HG02981 (cell line): ENCODE data around the gene HDAC5.
"Not testable (repeated sequence)": the region's sequence is repeated elsewhere in the genome, so short reads cannot be mapped to it uniquely, and the experiment has no call there.

ENCODE experiments used
- ATAC-seq: cut with Tn5 transposase; IDR thresholded peaks from one replicate; pipeline ENCODE4 v1.9.1; 2021; ENCODE audit warnings: mild to moderate bottlenecking, moderate library complexity; ENCODE audit not compliant: unreplicated experiment

The HDAC5 gene

DNA sequence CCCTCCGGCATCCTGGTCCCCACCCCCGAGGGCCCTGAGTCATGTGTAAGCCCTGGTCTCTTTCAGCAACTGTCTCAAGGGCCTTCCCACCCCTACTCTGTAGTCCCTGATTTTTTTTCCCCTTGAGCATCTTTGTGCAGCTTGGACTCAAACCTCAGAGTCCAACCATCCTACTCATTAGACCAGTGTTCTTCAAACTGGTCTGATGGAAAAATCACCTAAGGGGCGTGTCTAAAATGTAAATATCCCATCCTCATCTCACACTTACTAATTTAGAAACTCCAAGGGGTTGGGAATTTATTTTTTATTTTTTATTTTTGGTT lies 52.3 kb downstream of the HDAC5 start:
- no peak for ATAC-seq

DNA sequence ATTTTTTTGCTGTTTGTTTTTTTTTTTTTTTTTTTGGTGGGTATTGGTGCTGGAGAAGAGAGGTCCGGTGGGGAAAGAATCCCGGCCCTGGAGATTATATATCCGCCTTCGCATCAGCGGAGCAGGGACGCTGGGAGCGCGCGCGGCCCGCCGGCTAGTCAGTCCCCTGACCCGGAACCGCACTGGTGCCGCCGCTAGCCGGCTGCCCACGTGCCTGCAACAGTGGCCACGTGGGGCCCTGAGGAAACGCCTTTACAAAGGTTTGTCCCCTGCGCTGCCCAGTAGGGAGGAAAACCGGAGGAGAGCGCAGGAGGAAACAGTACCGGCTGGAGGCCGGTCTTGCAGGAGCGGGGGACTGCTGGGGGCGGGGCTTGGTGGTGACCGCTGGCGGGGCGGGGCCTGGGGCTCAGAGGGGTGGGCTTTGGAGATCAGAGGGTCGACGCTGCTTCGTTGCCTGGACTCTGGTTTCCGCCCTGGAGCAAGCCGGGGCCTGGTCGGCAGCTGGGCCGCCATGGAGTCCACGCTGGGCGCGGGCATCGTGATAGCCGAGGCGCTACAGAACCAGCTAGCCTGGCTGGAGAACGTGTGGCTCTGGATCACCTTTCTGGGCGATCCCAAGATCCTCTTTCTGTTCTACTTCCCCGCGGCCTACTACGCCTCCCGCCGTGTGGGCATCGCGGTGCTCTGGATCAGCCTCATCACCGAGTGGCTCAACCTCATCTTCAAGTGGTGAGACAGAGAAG lies 52.8 kb downstream of the HDAC5 start, which contains the start of gene G6PC3:
G6PC3 (plus strand) TSS at position 281 of the 743 bp plus-strand sequence; CDS start at position 512, 231 bp downstream.
- peak; percentile 61 for ATAC-seq

DNA sequence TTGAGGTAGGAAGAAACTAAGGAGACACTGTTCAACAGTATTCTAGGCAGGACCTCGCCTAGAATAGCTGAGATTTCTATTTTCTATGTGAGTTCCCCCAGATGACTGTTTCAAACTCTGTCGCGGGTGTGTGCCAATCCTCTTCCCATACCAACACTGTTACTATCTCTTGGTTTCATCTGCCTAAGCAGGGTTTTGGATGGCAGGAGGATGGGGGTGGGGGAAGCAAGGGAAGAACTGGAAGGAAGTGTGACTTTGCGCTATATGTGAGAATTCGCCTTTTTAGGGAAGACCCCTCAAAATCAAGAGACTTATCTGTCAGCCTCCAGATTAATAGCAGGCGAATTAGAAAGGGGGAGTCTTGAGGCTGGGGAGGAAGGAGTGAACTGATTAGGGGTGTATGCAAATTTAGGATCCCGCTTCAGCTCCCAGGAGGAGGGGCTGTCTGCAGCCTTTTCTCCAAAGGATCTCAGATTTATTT lies 53.4 kb downstream of the HDAC5 start:
- no peak for ATAC-seq

DNA sequence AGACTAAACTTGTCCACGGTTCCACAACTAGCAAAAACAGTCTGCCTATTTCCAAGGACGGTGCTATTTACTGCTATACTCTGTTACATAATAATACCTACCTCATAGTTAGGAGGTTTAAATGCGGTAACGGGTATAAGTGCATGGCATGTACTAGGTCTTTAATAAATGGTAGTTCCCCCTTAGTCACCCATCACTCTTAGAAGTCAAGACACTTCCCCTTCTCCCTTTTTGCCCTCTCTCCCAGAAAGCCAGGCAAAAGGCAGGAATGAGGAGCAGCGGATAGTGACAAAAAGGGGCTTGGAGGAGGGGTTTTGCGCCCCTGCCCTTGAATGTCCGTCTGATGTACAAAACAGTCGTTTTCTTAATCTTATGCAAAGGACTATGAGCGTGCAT lies 55.9 kb downstream of the HDAC5 start:
- ATAC-seq, result no peak

DNA sequence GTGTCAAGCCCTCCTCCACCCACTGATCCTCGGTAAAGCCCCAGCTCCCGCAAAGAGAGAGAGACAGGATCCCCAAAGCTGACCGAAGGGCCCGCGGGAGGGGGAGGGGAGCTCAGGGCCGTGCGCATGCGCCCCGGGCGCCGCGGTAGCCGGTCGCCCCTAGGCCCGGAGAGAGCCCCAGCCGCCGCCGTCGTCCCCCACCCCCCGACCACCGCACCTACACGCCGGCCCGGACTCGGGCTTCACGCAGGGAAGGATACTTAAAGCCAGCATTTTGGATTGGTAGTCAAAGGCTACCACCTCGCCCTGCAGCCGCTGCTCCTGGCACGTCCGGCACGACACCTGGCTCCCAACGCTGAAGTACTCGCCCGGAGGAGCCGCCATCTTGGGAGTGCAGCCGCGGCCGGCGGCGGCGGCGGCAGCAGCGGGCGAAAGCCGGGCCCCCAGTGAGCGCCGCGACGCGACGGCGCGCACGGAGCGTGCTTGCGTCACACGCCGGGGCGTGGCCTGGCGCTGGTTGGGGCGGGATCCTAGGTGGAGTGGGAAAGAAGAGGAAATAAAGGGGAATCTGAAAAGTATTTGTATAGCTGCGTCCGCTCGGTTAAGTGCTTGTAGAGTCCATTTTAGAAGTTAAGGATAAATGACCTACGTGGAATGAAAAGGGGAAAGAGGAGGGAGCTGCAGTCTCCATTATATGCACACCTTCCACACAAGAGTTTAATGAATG lies 57.1 kb downstream of the HDAC5 start, which contains the start of gene LSM12:
LSM12 (minus strand) TSS at position 468 of the 727 bp plus-strand sequence; CDS start at position 384, 84 bp downstream.
- ATAC-seq, result peak; percentile 65

DNA sequence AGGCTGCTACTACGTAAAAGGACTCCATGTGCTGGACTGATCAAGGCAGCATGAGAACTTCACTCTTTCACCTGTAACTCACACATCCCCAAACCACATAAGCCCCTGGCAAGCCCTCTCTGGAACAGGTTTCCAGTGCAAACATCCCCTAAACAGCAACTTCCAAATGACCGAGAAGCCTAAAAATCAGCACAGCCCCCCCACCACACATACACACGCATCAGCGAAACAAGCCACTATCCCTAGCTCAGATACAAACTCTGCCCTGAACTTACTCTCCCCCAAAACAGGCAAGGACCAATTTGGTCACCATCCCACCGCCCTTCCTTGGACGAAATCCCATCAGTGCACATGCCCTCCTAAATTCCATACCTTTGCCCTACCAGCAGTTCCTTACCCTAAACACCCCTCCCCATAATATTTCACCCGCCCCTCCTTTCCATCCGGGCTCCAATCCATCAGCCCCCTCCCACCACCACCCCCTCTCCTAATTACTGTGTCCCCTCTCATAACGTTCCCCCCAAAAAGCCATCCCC lies 57.7 kb downstream of the HDAC5 start:
- ATAC-seq, result no peak

DNA sequence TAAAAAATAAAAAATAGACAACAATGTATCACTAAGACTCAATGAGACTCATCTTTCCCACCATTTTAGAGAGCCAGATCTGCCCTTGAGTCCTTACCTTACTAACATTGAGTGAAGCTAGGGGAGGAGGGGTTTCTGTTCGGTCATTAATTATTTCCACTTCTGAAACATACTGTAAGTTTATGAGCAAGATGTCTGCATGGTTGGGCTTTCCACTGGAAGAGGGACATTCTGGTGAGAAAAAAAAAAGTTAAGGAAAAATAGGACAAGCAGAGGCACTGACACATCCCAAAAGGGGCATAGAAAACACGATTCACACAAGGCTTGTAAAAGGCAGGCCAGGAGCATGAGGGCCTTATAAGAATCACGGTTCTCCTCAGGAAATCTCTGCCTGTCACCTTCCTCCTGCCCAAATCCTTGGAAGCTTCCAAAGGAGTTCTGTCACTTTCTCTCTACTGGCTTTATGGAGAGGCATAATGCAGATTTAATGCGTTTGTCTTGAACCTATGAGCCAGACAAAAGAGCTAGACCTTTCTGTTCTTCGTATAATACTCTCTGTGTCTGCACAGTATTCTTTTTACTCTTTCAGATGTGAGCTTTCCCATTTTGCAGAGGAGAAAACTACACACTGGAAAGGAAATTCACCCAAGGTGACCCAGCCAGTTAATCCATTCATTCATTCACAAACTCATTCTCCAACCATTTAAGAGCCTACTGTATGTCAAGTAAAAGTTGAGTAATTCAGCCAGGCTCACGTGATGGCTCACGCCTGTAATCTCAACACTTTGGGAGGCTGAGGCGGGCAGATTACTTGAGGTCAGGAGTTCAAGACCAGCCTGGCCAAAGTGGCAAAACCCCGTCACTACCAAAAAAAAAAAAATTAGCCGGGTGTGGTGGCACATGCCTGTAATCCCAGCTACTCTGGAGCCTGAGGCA lies 59.5 kb downstream of the HDAC5 start:
- ATAC-seq, result no peak

DNA sequence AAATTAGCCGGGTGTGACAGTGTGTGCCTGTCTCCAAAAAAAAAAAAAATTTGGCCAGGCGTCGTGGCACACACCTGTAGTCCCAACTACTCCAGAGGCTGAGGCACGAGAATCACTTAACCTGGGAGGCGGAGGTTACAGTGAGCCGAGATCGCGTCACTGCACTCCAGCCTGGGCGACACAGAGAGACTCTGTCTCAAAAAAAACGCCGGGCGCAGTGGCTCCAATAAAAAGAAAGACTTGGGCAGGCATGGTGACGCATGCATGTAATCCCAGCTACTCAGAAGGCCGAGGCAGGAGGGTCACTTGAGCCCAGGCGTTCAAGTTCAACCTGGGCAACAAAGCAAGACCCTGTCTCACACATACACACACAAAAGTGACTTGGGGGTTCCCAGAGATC lies 60.6 kb downstream of the HDAC5 start:
- no peak for ATAC-seq

DNA sequence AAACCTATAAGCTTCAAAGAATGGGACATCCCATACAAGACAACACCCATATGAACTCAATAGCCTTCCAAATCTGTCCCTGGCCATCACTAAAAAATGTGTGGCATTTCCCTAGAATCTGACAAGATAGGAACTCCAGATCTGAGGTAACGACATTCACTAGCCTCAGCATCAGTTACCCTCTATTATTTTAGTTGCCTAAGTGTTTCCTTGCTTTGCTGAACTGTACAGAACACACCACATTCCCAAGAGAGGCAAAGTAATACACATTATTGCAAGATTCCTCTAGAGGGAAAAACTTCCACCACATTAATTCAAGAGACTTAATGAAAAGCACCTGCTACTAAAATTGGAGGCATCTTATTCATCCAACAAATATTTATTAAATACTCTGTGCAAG lies 62.0 kb downstream of the HDAC5 start:
- no peak for ATAC-seq

DNA sequence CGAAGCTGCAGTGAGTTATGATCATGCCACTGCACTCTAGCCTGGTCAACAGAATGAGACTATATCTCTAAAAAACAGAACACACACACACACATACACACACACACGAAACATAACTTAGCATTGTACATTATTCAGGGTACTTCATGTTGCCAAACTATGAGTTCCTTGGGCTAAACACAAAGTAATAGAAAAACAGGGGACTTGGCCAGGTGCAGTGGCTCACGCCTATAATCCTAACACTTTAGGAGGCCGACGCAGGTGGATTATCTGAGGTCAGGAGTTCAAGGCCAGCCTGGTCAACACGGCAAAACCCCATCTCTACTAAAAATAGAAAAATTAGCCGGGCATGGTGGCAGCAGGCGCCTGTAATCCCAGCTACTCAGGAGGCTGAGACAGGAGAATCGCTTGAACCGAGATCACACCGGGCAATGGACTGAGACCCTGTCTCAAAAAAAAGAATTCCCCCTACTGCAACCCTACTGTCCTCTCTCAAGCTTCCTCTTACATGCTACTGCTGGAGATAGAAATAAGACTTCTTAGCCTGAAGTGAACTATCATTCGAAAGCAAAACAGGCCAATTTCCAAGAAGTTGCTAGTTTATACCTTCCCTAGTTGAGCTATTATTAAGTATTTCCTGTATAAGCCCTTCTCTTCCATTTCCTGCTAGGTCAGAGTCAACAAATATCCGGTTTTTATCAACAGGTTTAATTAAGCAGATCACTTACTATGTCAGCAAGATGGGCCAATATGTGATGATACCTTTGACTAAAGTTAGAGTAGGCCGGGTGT lies 64.1 kb downstream of the HDAC5 start:
- ATAC-seq, result no peak

DNA sequence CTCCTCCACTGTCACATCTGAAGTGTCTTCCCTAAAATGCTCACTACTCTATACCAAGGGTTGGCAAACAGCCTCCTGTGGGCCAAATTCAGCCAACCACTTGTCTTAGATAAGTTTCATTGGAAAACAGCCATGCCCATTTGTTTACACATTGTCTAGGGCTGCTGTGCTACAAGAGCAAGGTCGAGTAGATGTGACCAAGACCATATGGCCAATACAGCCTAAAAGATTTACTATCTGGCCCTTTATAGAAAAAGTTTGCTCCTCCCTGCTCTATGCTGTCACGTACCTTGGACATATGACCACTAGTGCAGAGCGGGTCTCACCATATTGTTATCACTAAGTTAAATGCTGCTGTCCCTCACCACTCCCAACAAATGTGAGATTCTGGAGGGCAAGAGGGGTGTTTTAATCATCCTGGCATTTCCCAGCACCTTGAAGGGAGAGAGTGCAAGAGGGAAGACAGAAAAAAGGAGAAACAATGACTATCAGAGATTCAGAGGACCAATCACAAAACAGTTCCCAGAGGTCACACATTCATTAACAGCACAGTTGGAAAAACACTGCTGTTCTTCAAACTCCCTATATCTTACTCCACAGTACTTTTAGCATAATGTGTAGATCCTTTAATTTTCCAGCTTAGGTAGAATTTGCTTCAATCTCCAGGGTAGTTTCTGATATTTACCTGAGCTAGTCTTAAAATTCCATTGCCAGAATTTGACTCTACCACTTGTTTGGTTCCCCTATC lies 70.1 kb downstream of the HDAC5 start:
- ATAC-seq, result no peak

DNA sequence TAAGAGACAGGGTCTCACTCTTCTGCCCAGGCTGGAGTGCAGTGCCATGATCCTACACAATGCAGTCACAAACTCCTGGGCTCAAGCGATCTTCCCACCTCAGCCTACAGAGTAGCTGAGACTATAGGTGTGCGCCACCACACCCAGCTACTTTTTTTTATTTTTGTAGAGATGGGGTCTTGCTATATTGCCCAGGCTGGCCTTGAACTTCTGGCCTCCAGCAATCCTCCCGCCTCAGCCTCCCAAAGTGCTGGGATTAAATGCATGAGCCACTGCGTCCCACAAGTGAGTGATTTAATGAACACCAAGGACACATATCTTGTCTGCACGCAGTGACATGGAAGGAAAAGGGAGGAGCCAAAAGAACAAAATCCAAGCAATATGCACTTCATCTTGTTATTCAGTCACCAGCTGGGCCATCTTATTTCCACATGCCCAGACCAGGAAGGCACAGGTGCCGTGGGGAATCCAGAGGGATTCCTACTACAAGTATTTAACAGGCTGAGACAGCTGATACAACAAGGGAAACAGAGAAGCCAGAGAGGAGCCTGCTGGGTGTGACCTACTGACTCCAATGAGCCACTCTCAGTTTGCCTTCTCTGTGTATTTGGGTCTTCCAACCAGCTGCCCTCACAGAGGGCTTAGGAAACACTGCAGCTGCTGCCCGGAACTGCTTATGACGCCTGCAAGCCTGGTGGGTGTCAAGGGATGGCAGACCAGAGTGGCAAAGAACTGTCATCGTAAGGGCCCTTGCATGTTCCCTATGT lies 74.0 kb downstream of the HDAC5 start:
- ATAC-seq, result no peak

DNA sequence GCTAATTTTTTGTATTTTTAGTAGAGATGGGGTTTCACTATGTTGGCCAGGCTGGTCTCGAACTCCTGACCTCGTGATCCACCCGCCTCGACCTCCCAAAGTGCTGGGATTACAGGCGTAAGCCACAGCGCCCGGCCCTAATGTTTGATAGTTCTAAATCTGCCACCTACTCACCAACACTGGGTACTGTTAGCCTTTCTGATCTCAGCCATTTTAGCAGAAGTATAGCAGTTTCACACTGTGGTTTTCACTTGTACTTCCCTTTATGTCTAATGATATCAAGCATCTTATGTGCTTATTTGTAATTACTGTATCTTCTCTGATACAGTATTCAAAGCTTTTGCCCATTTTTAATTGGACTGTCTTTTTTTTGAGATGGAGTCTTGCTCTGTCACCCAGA lies 76.5 kb downstream of the HDAC5 start:
- ATAC-seq, result not testable (repeated sequence)

DNA sequence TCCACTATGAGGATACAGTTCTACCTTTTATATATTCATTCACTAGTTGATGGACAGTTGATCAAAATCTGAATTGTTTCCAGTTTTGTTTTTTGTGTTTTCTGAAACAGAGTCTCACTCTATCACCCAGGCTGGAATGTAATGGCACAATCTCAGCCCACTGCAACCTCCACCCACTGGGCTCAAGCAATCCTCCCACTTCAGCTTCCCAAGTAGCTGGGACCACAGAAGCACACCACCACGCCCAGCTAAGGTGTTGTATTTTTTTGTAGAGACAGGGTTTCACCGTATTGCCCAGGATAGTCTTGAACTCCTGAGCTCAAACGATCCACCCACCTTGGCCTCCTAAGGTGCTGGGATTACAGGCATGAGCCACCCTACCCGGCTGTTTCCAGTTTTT lies 78.0 kb downstream of the HDAC5 start:
- no peak for ATAC-seq

DNA sequence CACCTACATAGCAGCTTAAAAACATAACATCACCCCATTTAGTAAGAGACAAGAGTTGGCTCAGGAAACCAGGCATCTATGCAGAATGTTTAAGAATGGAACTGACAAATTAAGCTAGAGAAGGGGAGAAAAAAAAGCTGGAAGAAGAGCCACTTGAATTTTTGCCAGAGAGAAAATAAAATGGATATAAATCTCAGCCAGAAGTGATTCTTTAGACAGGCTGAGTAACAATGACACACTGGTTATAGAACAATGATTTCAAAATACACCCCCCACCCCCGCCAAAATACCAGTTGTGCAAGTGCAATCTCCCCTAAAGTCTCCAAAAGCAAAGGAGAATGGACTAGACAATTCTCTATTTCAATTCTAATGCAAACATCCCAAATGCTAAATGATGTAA lies 79.4 kb downstream of the HDAC5 start:
- no peak for ATAC-seq

DNA sequence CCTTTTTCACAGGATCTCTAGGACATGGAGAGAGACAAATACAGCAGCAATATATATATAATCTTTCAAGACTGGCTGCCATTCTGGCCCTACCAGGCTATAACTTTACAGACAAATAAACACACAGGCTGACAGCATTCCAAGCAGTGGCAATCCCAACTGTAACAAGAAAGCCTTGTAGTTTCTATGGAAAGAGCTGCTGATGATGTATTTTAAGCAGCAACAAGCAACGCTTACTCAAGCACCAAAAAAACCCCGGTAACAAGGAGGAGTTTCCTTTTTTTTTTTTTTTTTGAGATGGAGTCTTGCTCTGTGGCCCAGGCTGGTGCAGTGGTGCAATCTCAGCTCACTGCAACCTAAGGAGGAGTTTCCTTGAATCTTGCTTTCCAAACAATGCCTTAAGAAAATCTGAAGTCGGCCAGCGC lies 80.2 kb downstream of the HDAC5 start:
- no peak for ATAC-seq

DNA sequence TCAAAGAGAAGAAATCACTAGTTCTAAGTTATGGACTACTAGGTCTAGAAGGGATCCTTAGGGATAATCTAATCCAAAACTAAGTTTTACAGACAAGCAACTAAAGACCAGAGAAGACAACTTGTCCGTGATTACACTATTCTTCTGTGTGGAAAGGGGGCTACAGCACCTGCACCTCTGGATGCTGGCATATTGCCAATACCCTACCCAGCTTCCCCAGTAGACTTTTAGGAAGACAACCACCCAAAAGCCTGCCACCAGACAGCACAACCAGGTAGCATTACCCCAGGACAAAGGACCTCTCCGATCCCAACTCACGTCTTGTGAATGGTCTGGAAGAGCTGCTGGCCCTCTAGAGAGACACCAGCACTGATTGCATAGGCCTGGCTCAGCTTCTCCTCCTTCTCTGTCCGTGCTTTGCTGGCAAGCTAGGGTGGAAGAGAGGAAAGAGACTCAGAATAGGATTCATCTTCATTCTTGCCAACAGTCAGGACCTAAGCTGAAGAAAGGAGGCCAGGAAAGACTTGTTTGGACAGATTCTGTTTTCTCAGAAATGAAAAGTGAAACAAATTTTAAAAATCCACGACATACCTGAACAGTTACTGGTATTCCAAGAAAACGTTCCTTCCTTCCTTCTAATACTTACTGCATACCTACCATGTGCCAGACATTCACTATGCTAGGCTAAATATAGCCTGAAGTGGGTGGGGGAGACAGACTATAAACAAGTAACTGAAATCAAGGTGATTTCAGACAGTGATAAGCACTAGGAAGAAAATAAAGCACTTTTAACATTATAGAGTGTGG lies 83.4 kb downstream of the HDAC5 start:
- ATAC-seq, result no peak

DNA sequence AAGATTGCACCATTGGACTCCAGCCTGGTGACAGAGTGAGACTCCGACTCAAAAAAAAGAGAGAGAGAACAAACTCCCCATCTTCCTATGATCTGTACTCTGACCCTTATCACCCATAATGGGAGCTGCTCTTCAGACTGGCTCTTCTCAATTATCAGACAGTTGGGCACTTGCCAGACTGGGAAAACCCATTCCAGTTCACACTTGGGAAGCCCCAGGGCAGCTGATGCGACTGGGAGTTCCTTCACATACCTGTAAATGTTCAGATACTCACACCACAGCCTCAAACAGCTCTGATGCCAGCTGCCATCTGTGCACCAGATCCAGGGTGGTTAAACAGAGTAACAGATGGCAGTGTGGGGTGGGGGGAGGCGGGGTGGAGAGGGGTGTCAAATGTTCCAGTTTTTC lies 84.8 kb downstream of the HDAC5 start:
- no peak for ATAC-seq
